ENCODE data around the gene AP4S1. TPM values are rescaled to one million over a fixed set of nuclear protein-coding genes. Genes with fewer than 3 reads are reported as not detected.
A peak's percentile ranks its signal among the peaks of the same experiment; 100 is the strongest.

The AP4S1 gene
- total RNA-seq, 4 donors from 2014 or later: 2.0 to 5.7 (median 4.2) TPM

GRCh38 chr14:31020834-31021575, 4.4 kb upstream of the AP4S1 start:
- Histone ChIP-seq H3K4me3 (no peak overlapping the region), H3K36me3 (peaks cover 0 to 48% (median 0%) of the 10 kb centered on the region in 3 donors), H3K27ac (no peak overlapping the region), H3K4me1 (peaks cover 0 to 35% (median 12%) of the 10 kb centered on the region in 3 donors), H3K27me3 (no peaks in the 10 kb centered on the region), H3K9me3 (no peaks in the 10 kb centered on the region)
- DNase-seq: no peak
- intact Hi-C loops (cut with DNase I): no loop called here
- TF ChIP-seq POLR2A (IDR thresholded peaks at IDR 0.05): no peak
- TF ChIP-seq, protein P1, sequence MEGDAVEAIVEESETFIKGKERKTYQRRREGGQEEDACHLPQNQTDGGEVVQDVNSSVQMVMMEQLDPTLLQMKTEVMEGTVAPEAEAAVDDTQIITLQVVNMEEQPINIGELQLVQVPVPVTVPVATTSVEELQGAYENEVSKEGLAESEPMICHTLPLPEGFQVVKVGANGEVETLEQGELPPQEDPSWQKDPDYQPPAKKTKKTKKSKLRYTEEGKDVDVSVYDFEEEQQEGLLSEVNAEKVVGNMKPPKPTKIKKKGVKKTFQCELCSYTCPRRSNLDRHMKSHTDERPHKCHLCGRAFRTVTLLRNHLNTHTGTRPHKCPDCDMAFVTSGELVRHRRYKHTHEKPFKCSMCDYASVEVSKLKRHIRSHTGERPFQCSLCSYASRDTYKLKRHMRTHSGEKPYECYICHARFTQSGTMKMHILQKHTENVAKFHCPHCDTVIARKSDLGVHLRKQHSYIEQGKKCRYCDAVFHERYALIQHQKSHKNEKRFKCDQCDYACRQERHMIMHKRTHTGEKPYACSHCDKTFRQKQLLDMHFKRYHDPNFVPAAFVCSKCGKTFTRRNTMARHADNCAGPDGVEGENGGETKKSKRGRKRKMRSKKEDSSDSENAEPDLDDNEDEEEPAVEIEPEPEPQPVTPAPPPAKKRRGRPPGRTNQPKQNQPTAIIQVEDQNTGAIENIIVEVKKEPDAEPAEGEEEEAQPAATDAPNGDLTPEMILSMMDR (IDR thresholded peaks at IDR 0.05): no peak
- 83 to 85% methylated on average over 8 of the region's 8 CpGs for WGBS, 2 donors

DNA sequence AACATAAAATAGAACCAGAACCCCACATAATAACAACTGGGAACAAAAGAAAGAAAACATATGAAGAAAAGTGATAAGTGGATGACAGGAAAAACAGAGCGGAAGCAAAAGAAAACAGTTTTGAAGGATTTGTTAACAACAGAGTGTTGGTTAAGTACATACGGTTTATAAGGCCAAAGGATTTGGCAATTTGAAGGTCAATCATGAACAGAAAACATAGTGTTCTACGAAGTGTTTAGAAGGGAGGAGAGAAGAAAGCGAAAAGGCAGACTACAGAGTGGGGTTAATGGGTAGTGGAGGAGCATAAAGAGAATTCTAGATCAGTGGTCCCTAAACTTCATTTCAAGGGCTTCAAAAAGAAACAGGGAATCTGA, 3.9 kb upstream of the AP4S1 start:
- Histone ChIP-seq H3K27me3 (no peaks in the 10 kb centered on the region), H3K4me3 (no peak overlapping the region), H3K9me3 (no peaks in the 10 kb centered on the region), H3K4me1 (peaks cover 0 to 35% (median 12%) of the 10 kb centered on the region in 3 donors), H3K36me3 (peaks cover 0 to 48% (median 0%) of the 10 kb centered on the region in 3 donors), H3K27ac (peak overlapping the region in 1 of 4 donors; percentile 11)
- intact Hi-C loops (cut with DNase I): no loop called here
- TF ChIP-seq POLR2A (IDR thresholded peaks at IDR 0.05): no peak
- TF ChIP-seq, protein P1 (IDR thresholded peaks at IDR 0.05): no peak
- DNase-seq: no peak
- 82% methylated on average over 4 of the region's 4 CpGs for WGBS, 2 donors

- H3K36me3 ChIP-seq: peaks cover 0 to 45% (median 0%) of the 10 kb centered on the region in 3 donors
- H3K4me3 ChIP-seq: no peak overlapping the region
- H3K27ac ChIP-seq: no peak overlapping the region
- TF ChIP-seq POLR2A (IDR thresholded peaks at IDR 0.05): no peak
- TF ChIP-seq, protein P1 (IDR thresholded peaks at IDR 0.05): no peak
- H3K9me3 ChIP-seq: no peaks in the 10 kb centered on the region
- intact Hi-C loops (cut with DNase I): no loop called here
- peaks cover 2 to 38% (median 15%) of the 10 kb centered on the region in 3 donors for H3K4me1 ChIP-seq
- H3K27me3 ChIP-seq: no peaks in the 10 kb centered on the region
- no peak for DNase-seq
- WGBS, 2 donors: 69 to 100% methylated on average over 2 of the region's 2 CpGs
Observed at GRCh38 chr14:31022386-31022785, 3.1 kb upstream of the AP4S1 start.

GRCh38 chr14:31024010-31024480, 1.4 kb upstream of the AP4S1 start:
- H3K9me3 ChIP-seq: no peaks in the 10 kb centered on the region
- H3K27me3 ChIP-seq: no peaks in the 10 kb centered on the region
- no peak for DNase-seq
- peaks cover 7 to 42% (median 18%) of the 10 kb centered on the region in 3 donors for H3K4me1 ChIP-seq
- TF ChIP-seq, protein P1 (IDR thresholded peaks at IDR 0.05): no peak
- no peak for TF ChIP-seq POLR2A (IDR thresholded peaks at IDR 0.05)
- intact Hi-C loops (cut with DNase I): no loop called here
- peak overlapping the region in 2 of 4 donors; percentile 98 to 100 for H3K27ac ChIP-seq
- peaks cover 0 to 33% (median 0%) of the 10 kb centered on the region in 3 donors for H3K36me3 ChIP-seq
- H3K4me3 ChIP-seq: peak overlapping the region; percentile 2 to 90 (median 88)

GRCh38 chr14:31024577-31025366, 677 bp upstream of the AP4S1 start:
- no peak for DNase-seq
- H3K9me3 ChIP-seq: no peaks in the 10 kb centered on the region
- peak overlapping the region; percentile 86 to 99 (median 90) for H3K4me3 ChIP-seq
- intact Hi-C loops (cut with DNase I): no loop called here
- H3K4me1 ChIP-seq: peaks cover 7 to 35% (median 18%) of the 10 kb centered on the region in 3 donors
- peaks cover 0 to 30% (median 0%) of the 10 kb centered on the region in 3 donors for H3K36me3 ChIP-seq
- no peaks in the 10 kb centered on the region for H3K27me3 ChIP-seq
- TF ChIP-seq, protein P1 (IDR thresholded peaks at IDR 0.05): no peak
- no peak for TF ChIP-seq POLR2A (IDR thresholded peaks at IDR 0.05)
- 3 to 5% methylated on average over 11 of the region's 11 CpGs for WGBS, 2 donors
- peak overlapping the region; percentile 98 to 100 (median 100) for H3K27ac ChIP-seq
